Activated T-helper 17 cell treated with anti-CD3 and anti-CD28 coated beads, Interleukin-2, amount 50 U/mL, for 72 hours (primary cell): ENCODE results near the gene AKAP13. TPM values are rescaled to one million over a fixed set of nuclear protein-coding genes. Genes with fewer than 3 reads are reported as not detected.
A peak's percentile ranks its signal among the peaks of the same experiment; 100 is the strongest.

Experiments
- ATAC-seq: fragments of 150-1000 bp; cut with Tn5 transposase; replicated peaks from 2 replicates; pipeline ENCODE4 v1.10.0; 2021; ENCODE audit warnings: mild to moderate bottlenecking, moderate library complexity
- H3K27ac Mint-ChIP-seq: one replicate; pipeline ENCODE4 v1.8.0; 2022; ENCODE audit warnings: mixed read lengths
- H3K27me3 Mint-ChIP-seq: one replicate; pipeline ENCODE4 v1.8.0; 2022; ENCODE audit warnings: mixed read lengths
- H3K36me3 Mint-ChIP-seq: one replicate; pipeline ENCODE4 v1.8.0; 2022; ENCODE audit warnings: low read depth, mild to moderate bottlenecking, mixed read lengths
- H3K4me1 Mint-ChIP-seq: one replicate; pipeline ENCODE4 v1.8.0; 2022; ENCODE audit warnings: mixed read lengths
- H3K4me3 Mint-ChIP-seq: one replicate; pipeline ENCODE4 v1.8.0; 2022; ENCODE audit warnings: mild to moderate bottlenecking, mixed read lengths
- H3K9me3 Mint-ChIP-seq: one replicate; pipeline ENCODE4 v1.8.0; 2022; ENCODE audit warnings: mixed read lengths
- total RNA-seq, 2 donors: library from RNA; stranded (reverse); gene quantifications; one replicate each; pipeline ENCODE4 v1.2.3, GENCODE V29; 2022

AKAP13 gene
- total RNA-seq, 2 donors from 2014 or later, result 95.9 to 152 TPM

DNA sequence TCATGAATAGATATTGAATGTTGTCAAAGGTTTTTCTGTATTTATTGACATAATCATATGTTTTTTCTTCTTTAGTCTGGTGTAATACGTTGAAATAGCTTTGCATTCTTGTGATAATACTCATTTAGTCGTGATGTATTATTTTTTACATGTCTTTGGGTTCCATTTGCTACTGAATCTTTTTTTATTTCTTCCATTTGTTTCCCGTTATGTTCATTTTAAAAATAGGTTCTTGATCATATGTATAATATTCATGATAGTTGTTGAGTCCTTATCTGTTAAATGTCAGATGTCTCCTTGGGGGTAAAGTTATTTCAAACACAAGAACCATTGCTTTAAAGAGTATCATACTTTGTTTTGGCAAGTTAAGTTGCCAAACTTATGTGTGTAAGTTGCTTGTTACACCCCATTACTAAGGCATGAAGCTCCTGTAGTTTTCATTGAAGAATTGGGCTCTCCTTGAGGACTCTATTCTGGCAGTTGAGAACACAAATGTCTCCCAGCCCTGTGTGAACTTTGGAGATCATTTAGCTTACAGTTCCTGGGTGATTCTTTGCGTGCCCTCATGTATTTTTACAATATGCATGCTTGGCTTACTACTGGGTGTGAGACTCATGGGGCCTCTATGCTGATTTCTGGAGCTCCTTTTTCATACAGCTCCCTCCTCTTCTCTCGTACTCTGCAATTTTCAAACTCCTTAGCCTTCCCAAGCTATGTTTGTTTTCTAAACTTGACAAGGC is 8.3 kb downstream of the AKAP13 start:
- Mint-ChIP-seq H3K27ac (no peak overlapping the region), H3K9me3 (no peaks in the 10 kb centered on the region), H3K27me3 (no peaks in the 10 kb centered on the region), H3K4me3 (no peak overlapping the region), H3K4me1 (peaks cover 27% of the 10 kb centered on the region), H3K36me3 (peaks cover 18% of the 10 kb centered on the region)
- no peak for ATAC-seq

DNA sequence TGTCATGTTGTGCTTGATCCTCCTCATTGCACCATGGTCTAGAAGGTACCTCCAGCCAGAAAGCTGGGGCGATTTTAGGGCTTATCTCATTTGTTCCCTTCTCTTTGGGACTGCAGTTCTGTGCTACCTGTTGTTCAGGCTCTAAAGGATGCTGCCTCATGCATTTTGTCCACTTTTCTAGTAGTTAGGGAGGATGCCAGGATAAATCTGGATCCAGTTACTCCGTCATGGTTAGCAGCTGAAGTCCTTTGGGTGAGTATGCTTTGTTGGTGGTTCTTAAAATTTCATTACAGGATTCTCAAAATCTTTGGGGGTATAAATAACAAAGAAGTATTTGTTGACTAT is 8.9 kb downstream of the AKAP13 start:
- Mint-ChIP-seq H3K9me3 (no peaks in the 10 kb centered on the region), H3K27me3 (no peaks in the 10 kb centered on the region), H3K36me3 (peaks cover 18% of the 10 kb centered on the region), H3K27ac (no peak overlapping the region), H3K4me1 (peaks cover 25% of the 10 kb centered on the region), H3K4me3 (no peak overlapping the region)
- no peak for ATAC-seq

DNA sequence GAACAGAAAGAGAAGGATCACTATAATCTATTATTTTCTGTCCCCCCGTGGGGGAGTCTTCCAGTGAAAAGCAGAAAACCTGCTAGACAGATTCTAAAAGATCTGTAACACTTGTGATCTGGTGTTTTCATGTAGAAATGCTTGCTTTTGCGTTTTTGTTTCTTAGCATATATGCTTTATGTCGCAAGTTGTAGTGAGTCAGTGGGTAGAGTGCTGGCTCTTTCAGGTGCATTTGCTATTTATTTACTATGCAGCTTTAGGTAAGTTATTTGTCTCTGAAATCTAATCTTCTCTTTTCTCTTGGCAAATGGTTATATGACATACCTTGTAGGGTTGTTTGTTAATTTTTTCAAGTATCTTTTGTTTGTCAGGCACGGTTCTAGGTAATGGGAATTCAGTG is 9.4 kb downstream of the AKAP13 start:
- H3K4me3 Mint-ChIP-seq, result no peak overlapping the region
- peaks cover 25% of the 10 kb centered on the region for H3K4me1 Mint-ChIP-seq
- ATAC-seq, result no peak
- peaks cover 15% of the 10 kb centered on the region for H3K36me3 Mint-ChIP-seq
- no peaks in the 10 kb centered on the region for H3K9me3 Mint-ChIP-seq
- no peaks in the 10 kb centered on the region for H3K27me3 Mint-ChIP-seq
- H3K27ac Mint-ChIP-seq, result no peak overlapping the region

DNA sequence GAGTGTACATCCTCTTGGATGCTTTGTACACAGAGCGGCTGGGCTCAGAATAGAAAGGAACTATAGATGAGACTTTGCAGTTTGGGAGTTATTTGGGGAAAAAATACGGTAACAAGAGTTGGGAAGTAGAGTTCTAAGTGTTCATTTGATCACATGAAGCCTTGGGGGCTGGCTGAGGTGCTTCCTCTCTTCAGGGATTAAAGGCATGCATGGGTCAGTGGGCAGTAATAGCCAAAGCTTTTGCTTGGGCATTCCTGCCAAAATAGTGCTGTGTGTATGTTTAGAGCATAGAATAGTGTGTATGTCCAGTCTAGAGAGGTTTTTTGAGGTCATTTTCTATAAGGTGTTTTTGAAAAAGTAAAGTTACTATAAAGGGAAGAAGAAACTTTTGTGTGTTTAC is 12.8 kb downstream of the AKAP13 start:
- no peak for ATAC-seq
- H3K27me3 Mint-ChIP-seq, result no peaks in the 10 kb centered on the region
- no peaks in the 10 kb centered on the region for H3K36me3 Mint-ChIP-seq
- H3K27ac Mint-ChIP-seq, result peak overlapping the region; percentile 25
- peaks cover 30% of the 10 kb centered on the region for H3K4me1 Mint-ChIP-seq
- peak overlapping the region; percentile 19 for H3K4me3 Mint-ChIP-seq
- no peaks in the 10 kb centered on the region for H3K9me3 Mint-ChIP-seq

DNA sequence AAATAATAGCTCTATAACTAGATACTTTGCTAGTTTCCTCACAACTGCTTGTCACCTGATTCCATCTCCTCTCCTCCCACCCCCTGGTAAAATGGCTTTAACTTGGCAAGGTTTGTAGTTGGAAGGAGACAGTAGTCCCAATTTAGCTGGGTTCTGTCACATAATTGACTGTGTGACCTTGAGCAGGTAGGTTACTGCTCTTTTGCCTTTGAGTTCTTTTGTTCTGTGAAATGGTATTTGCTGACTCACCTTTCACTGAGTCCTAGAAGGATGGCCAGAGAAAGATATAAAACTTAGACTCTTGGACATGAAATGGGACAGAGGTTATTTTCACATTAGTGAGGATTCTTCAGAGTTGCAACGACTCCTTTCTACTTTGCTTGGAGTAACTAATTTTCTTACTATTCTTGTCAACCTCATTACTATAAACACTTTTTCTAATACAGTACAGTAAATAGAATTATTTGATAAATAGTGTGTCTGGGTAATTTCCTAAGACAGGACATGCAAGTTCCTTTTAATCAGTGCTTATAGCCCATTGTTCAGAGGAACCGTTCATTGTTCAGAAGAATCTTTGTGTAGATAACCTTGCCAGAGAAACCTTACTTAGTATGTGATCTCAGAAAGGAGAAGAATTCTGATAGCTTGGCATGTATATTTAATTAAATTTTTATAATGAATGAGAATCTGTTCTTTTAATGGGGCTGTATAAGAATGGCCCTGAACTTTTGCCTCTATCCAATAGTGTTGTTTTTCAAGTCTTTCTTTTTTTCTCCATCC is 14.3 kb downstream of the AKAP13 start:
- H3K27ac Mint-ChIP-seq, result no peak overlapping the region
- no peak for ATAC-seq
- peak overlapping the region; percentile 59 for H3K4me3 Mint-ChIP-seq
- H3K9me3 Mint-ChIP-seq, result no peaks in the 10 kb centered on the region
- no peaks in the 10 kb centered on the region for H3K36me3 Mint-ChIP-seq
- H3K4me1 Mint-ChIP-seq, result peaks cover 30% of the 10 kb centered on the region
- H3K27me3 Mint-ChIP-seq, result no peaks in the 10 kb centered on the region

DNA sequence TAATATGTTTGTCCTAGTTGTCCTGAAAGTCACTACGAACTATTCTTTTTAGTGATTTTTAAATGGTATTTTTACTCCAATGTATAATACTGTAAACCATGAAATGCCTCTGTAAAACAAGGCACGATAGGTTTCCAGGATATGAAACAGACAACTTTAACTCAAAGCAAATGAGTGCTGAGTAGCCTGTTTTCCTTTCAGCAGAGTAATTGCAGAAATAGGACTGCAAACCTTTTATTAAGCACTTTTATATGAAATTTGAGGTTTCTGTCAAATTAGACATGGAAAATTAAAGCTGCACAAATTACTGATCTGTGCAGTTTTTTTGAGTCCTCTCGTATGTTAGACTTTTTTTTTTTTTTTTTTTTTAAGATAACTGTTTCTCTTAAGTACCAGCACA is 16.2 kb downstream of the AKAP13 start:
- Mint-ChIP-seq H3K4me3 (peak overlapping the region; percentile 59), H3K4me1 (peaks cover 38% of the 10 kb centered on the region), H3K9me3 (no peaks in the 10 kb centered on the region), H3K27ac (peak overlapping the region; percentile 46), H3K36me3 (no peaks in the 10 kb centered on the region), H3K27me3 (no peaks in the 10 kb centered on the region)
- ATAC-seq, result no peak

DNA sequence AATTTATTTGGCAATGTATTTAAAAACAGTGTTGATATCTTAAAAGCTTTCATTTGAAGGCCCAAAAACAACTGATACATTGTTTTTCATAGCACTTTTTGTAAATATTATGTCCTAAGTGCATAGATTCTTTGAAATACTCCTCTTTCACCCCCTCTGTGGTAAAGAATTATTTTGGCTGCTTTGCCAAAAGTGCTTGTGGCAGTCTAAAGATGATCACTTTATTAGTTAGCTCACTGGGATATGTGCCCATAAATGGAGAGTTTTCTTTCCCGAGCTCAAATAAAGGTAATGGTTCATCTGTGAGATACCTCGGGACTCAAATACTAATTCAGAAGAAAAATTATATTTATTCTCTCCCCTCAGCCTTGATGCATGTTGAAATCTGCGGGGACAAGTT is 16.7 kb downstream of the AKAP13 start:
- Mint-ChIP-seq H3K4me3 (no peak overlapping the region), H3K36me3 (no peaks in the 10 kb centered on the region), H3K27me3 (no peaks in the 10 kb centered on the region), H3K4me1 (peaks cover 44% of the 10 kb centered on the region), H3K27ac (no peak overlapping the region), H3K9me3 (no peaks in the 10 kb centered on the region)
- no peak for ATAC-seq

DNA sequence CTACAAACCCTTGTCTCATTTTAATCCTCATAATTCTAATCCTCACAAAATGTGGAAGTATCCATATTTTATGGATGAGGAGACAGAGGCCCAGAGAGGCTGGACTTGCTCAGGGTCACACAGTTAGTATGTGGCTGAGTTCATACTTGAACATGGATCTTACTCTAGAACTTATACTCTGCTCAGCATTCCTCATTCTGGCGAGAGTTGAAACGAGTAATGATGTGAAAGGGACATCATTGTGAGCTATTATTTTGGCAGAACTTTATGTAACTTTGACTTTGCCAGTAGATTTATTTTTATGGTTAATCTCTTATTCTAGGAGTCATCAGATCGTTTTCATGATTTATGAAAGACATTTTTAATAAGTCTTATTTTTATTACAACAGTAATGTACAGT is 17.5 kb downstream of the AKAP13 start:
- peaks cover 42% of the 10 kb centered on the region for H3K4me1 Mint-ChIP-seq
- no peak overlapping the region for H3K27ac Mint-ChIP-seq
- ATAC-seq, result no peak
- H3K9me3 Mint-ChIP-seq, result no peaks in the 10 kb centered on the region
- no peaks in the 10 kb centered on the region for H3K27me3 Mint-ChIP-seq
- no peaks in the 10 kb centered on the region for H3K36me3 Mint-ChIP-seq
- no peak overlapping the region for H3K4me3 Mint-ChIP-seq

DNA sequence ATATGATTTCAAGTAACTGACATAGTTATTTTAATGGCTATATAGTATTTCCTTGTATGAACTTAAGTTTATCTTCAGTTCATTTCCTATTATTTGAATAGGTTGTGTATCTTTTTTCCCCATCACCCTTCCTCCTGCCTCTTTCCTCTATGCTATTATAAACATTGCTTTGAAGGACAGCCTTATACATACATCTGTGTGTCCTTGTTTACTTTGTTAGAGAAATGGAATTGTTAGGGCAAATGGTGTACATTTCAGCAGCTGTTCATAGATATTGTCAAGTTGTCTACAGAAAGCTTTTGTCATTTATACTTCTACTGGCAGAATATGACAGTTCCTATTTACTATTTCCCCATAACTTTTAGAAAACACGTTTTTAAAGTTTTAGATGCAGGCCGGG is 18.4 kb downstream of the AKAP13 start:
- no peak for ATAC-seq
- Mint-ChIP-seq H3K36me3 (no peaks in the 10 kb centered on the region), H3K4me3 (no peak overlapping the region), H3K27ac (no peak overlapping the region), H3K9me3 (no peaks in the 10 kb centered on the region), H3K27me3 (no peaks in the 10 kb centered on the region), H3K4me1 (peaks cover 37% of the 10 kb centered on the region)

DNA sequence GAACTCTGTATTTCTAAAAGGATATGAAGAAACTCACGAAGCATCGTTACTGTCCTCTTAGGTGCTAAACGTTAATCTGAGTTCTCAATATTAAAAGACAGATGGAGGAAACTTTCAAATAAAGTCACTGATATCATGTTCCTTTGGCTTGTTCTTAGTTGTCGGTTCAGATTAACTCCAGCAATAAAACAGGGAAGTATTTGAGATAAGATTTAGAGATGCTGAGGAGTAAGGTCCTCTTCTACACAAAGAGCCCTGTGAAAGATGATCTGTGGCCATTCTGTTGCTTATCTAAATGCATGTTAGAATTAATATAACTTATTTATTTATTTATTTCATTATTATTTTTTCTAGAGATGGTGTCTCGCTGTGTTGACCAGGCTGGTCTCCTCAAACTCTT is 19.2 kb downstream of the AKAP13 start:
- Mint-ChIP-seq H3K27ac (no peak overlapping the region), H3K9me3 (no peaks in the 10 kb centered on the region), H3K27me3 (no peaks in the 10 kb centered on the region), H3K4me1 (peaks cover 44% of the 10 kb centered on the region), H3K36me3 (no peaks in the 10 kb centered on the region), H3K4me3 (no peak overlapping the region)
- no peak for ATAC-seq

DNA sequence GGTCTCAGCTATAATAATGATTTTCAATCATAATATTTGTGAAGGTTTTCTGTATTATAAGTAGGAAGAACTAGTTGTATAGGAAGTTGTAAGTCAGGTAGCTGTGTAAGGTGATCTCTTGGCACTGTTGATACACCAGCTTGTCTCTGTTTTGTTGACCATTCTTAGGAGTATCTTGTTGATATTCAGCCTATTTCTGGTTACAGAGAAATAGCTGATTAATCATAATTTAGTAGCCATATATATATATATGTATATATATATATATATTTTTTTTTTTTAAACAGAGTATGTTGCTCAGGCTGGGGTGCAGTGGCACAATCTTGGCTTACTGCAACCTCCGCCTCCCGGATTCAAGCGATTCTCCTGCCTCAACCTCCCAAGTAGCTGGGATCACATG is 20.2 kb downstream of the AKAP13 start:
- H3K4me3 Mint-ChIP-seq, result peak overlapping the region; percentile 83

DNA sequence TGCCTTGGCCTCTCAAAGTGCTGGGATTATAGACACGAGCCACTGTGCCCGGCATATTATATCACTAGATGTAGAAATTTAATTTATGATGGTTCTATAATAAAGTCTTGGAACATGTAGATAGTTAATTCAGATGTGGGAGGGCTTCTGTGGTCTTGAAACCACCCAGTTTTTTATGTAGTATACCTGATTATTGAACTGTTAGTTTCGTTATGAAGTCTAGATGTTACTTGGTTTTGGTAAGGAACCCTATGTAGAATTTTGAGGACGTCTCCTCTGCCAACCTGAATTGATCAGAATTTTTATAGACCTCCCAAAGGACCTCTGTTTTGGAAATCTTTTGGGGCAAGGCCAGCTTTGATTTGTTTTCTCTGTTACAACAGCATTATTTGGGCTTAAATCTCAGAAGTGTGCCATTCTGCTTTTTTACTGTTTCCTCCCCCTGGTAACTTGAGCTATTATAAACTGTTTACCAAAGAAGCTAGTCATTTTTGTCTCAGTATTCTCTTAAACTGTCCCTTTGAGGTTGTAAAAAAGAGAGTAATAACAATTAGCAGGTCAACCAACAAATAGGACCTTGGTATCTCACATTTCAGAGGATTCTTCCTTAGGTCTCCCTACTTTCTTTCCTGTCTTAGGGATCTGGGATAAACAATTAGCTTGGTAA is 20.8 kb downstream of the AKAP13 start:
- Mint-ChIP-seq H3K9me3 (no peaks in the 10 kb centered on the region), H3K27ac (peak overlapping the region; percentile 93), H3K4me3 (peak overlapping the region; percentile 83), H3K36me3 (no peaks in the 10 kb centered on the region), H3K4me1 (peaks cover 39% of the 10 kb centered on the region), H3K27me3 (no peaks in the 10 kb centered on the region)
- peak; percentile 55 for ATAC-seq

More for the DNA sequence above, 20.2 kb downstream of the AKAP13 start:
- H3K27me3 Mint-ChIP-seq, result no peaks in the 10 kb centered on the region
- peaks cover 46% of the 10 kb centered on the region for H3K4me1 Mint-ChIP-seq
- H3K9me3 Mint-ChIP-seq, result no peaks in the 10 kb centered on the region
- no peak for ATAC-seq
- H3K36me3 Mint-ChIP-seq, result no peaks in the 10 kb centered on the region
- peak overlapping the region; percentile 93 for H3K27ac Mint-ChIP-seq

DNA sequence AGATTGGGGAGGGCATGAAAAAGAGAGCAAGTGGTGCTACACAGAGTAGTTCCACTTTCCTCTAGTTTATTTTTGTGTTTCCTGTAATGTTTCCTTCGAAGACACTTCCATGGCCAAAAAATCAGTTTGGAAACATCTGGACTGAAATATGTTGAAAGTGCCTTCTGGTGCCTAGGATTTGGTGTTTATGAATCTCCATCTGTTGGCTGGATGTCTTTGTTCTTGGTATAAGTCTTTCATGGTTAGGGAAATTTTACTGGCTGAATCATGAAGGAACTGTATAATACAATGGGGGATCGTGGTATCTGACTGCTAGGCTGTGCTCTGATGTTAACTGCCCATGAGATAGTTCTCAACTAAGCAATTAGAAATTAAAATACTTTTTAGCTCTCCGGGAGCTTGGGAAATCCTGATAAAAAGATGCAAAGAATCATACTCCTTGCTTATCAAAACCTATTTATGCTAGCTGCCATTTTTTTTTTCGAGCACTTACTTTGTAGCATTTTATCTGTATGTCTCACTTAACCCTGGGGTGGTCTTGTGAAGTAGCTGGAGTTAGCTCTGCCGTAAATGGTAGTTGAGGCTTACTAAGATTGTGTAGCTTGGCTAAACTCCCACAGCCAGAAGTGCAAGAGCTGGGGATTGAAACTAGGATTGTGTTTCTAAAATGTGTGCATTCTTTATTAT is 21.9 kb downstream of the AKAP13 start:
- peak; percentile 77 for ATAC-seq
- Mint-ChIP-seq H3K4me3 (peak overlapping the region; percentile 83), H3K4me1 (peaks cover 36% of the 10 kb centered on the region), H3K27me3 (no peaks in the 10 kb centered on the region), H3K27ac (peak overlapping the region; percentile 93), H3K9me3 (no peaks in the 10 kb centered on the region), H3K36me3 (no peaks in the 10 kb centered on the region)

DNA sequence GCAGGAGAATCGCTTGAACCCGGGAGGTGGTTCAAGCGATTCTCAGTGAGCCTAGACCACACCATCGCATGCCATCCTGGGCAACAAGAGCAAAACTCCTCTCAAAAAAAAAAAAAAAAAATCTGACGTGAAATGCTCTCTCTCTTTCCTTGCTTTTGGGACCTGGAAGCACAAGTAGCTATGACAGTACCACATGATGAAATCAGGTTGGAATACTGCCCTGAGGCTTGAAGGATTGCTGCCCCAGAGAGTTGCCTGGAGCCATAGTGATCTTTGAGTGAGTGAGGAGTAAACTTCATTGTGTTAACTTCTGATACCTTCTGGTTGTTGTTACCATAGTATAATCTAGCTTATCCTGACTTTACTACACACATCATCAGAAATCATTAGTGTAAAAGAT is 23.3 kb downstream of the AKAP13 start:
- ATAC-seq, result no peak
- peaks cover 48% of the 10 kb centered on the region for H3K4me1 Mint-ChIP-seq
- no peaks in the 10 kb centered on the region for H3K9me3 Mint-ChIP-seq
- peaks cover 5% of the 10 kb centered on the region for H3K36me3 Mint-ChIP-seq
- peak overlapping the region; percentile 84 for H3K27ac Mint-ChIP-seq
- no peaks in the 10 kb centered on the region for H3K27me3 Mint-ChIP-seq
- peak overlapping the region; percentile 63 for H3K4me3 Mint-ChIP-seq
